Right lobe of liver (tissue), 4 donors: ENCODE data around the gene TCHH.

Source experiments
- POLR2A ChIP-seq: fragments of 450-650 bp; IDR thresholded peaks from one replicate; pipeline ENCODE4 v1.6.1; 2017; ENCODE audit warnings: antibody characterized with exemption, mild to moderate bottlenecking
- TF ChIP-seq, protein P1 (sequence below), 4 donors: fragments of 200-600 bp in 3 of 4; fragments of 450-650 bp in 1 of 4; IDR thresholded peaks; one replicate each; pipeline versions ENCODE4 v1.5.1 to v1.8.0; 2016 to 2022; ENCODE audit warnings: antibody characterized with exemption in 4 of 4, mild to moderate bottlenecking in 2 of 4
- donor health status: DM: no; HTN: no; CAD: no.
- donor health status: DM: no; HTN: no; CAD: no.
- donor health status: DM: no; HTN: yes; CAD: no.

DNA sequence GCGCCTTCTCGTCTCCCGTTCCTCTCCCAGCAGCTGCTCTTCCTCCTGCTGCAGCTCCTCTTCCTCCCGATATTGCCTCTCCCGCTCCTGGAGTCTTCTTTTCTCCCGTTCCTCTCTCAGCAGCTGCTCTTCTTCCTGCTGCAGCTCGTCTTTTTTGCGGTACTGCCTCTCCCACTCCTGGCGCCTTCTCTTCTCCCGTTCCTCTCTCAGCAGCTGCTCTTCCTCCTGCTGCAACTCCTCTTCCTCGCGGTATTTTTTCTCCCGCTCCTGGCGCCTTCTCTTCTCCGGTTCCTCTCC, 5.3 kb downstream of the TCHH start:
- TF ChIP-seq, protein P1, sequence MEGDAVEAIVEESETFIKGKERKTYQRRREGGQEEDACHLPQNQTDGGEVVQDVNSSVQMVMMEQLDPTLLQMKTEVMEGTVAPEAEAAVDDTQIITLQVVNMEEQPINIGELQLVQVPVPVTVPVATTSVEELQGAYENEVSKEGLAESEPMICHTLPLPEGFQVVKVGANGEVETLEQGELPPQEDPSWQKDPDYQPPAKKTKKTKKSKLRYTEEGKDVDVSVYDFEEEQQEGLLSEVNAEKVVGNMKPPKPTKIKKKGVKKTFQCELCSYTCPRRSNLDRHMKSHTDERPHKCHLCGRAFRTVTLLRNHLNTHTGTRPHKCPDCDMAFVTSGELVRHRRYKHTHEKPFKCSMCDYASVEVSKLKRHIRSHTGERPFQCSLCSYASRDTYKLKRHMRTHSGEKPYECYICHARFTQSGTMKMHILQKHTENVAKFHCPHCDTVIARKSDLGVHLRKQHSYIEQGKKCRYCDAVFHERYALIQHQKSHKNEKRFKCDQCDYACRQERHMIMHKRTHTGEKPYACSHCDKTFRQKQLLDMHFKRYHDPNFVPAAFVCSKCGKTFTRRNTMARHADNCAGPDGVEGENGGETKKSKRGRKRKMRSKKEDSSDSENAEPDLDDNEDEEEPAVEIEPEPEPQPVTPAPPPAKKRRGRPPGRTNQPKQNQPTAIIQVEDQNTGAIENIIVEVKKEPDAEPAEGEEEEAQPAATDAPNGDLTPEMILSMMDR (IDR thresholded peaks at IDR 0.05): no peak
- TF ChIP-seq POLR2A: no peak
